HUES64 (cell line): ENCODE measurements around the gene HPN.

Experiments
- H3K27ac ChIP-seq: 2 replicates; pipeline ENCODE4 v1.7.0; 2013; ENCODE audit warnings: low read depth, low read length, inconsistent platforms
- H3K27me3 ChIP-seq: 2 replicates; pipeline ENCODE4 v1.6.1; 2013; ENCODE audit warnings: mild to moderate bottlenecking, low read length; ENCODE audit not compliant: insufficient read depth
- H3K36me3 ChIP-seq: 2 replicates; pipeline ENCODE4 v1.6.1; 2013; ENCODE audit warnings: mild to moderate bottlenecking, low read length; ENCODE audit not compliant: insufficient read depth
- H3K4me1 ChIP-seq: 2 replicates; pipeline ENCODE4 v1.6.1; 2013; ENCODE audit warnings: mild to moderate bottlenecking, low read length, moderate library complexity; ENCODE audit not compliant: insufficient read depth
- H3K4me3 ChIP-seq: 2 replicates; pipeline ENCODE4 v1.5.1; 2013; ENCODE audit warnings: mild to moderate bottlenecking, low read length, moderate library complexity
- H3K9ac ChIP-seq: 2 replicates; pipeline ENCODE4 v1.6.1; 2013; ENCODE audit warnings: mild to moderate bottlenecking, low read depth, low read length
- H3K9me3 ChIP-seq: 2 replicates; pipeline ENCODE4 v1.6.1; 2013; ENCODE audit warnings: low read depth, low read length; ENCODE audit not compliant: insufficient read depth
- WGBS: fragments of 150-250, 120-280 bp; methylation state at CpG from one replicate; pipeline ENCODE4 v1.1.7; 2013; ENCODE audit warnings: missing lambda C conversion rate; 5-methylcytosine and 5-hydroxymethylcytosine counted together

The HPN gene

GRCh38 chr19:35029737-35030256, 11.7 kb upstream of the HPN start:
- Histone ChIP-seq H3K27me3 (peaks cover 27% of the 10 kb centered on the region), H3K4me3 (peak overlapping the region; percentile 54), H3K36me3 (peaks cover 35% of the 10 kb centered on the region), H3K9ac (no peak overlapping the region), H3K9me3 (no peaks in the 10 kb centered on the region), H3K4me1 (peaks cover 3% of the 10 kb centered on the region; the same call in 1 of the 2 replicates), H3K27ac (no peak overlapping the region)
- WGBS, result 21% methylated on average over 11 of the region's 11 CpGs

GRCh38 chr19:35030257-35031071, 11.1 kb upstream of the HPN start, which contains the start of gene SCN1B:
Gene SCN1B (plus strand): TSS chr19:35030470. CDS start chr19:35030821, 351 bp downstream.
- no peaks in the 10 kb centered on the region for H3K9me3 ChIP-seq
- peaks cover 28% of the 10 kb centered on the region for H3K36me3 ChIP-seq
- under 1% methylated on average over 115 of the region's 118 CpGs for WGBS
- peak within 1 kb of the TSS; percentile 40; the same call in 1 of the 2 replicates for H3K9ac ChIP-seq
- H3K27ac ChIP-seq, result no peak within 1 kb of the TSS
- peaks cover 3% of the 10 kb centered on the region; the same call in 1 of the 2 replicates for H3K4me1 ChIP-seq
- peaks cover 27% of the 10 kb centered on the region for H3K27me3 ChIP-seq
- H3K4me3 ChIP-seq, result peak within 1 kb of the TSS; percentile 54

- 2% methylated on average over 31 of the region's 31 CpGs for WGBS
- Histone ChIP-seq H3K9ac (no peak overlapping the region), H3K4me1 (peaks cover 3% of the 10 kb centered on the region; the same call in 1 of the 2 replicates), H3K27ac (no peak overlapping the region), H3K4me3 (peak overlapping the region; percentile 54), H3K27me3 (peaks cover 27% of the 10 kb centered on the region), H3K36me3 (peaks cover 20% of the 10 kb centered on the region), H3K9me3 (no peaks in the 10 kb centered on the region)
These were observed 10.2 kb upstream of the HPN start for GRCh38 chr19:35031072-35031881.

- Histone ChIP-seq H3K27ac (no peak overlapping the region), H3K9ac (no peak overlapping the region), H3K36me3 (peaks cover 9% of the 10 kb centered on the region), H3K4me1 (peaks cover 3% of the 10 kb centered on the region; the same call in 1 of the 2 replicates), H3K27me3 (peaks cover 27% of the 10 kb centered on the region), H3K4me3 (no peak overlapping the region), H3K9me3 (no peaks in the 10 kb centered on the region)
- 95% methylated on average over 17 of the region's 17 CpGs for WGBS
These were observed 9.1 kb upstream of the HPN start for GRCh38 chr19:35032356-35032865.

GRCh38 chr19:35033067-35034004, 8.2 kb upstream of the HPN start:
- Histone ChIP-seq H3K9ac (no peak overlapping the region), H3K4me1 (peaks cover 3% of the 10 kb centered on the region; the same call in 1 of the 2 replicates), H3K27ac (no peak overlapping the region), H3K36me3 (peaks cover under 1% of the 10 kb centered on the region; the same call in 1 of the 2 replicates), H3K4me3 (no peak overlapping the region), H3K27me3 (peaks cover 27% of the 10 kb centered on the region), H3K9me3 (no peaks in the 10 kb centered on the region)
- WGBS, result 93% methylated on average over 30 of the region's 30 CpGs

GRCh38 chr19:35034005-35034502, 7.5 kb upstream of the HPN start:
- H3K27ac ChIP-seq, result no peak overlapping the region
- H3K4me3 ChIP-seq, result no peak overlapping the region
- peaks cover 27% of the 10 kb centered on the region for H3K27me3 ChIP-seq
- no peaks in the 10 kb centered on the region; the same call in 1 of the 2 replicates for H3K36me3 ChIP-seq
- H3K9me3 ChIP-seq, result no peaks in the 10 kb centered on the region
- 94% methylated on average over 17 of the region's 17 CpGs for WGBS
- H3K4me1 ChIP-seq, result peaks cover 3% of the 10 kb centered on the region; the same call in 1 of the 2 replicates
- no peak overlapping the region for H3K9ac ChIP-seq

GRCh38 chr19:35034588-35035382, 6.7 kb upstream of the HPN start:
- H3K9me3 ChIP-seq, result no peaks in the 10 kb centered on the region
- peaks cover 25% of the 10 kb centered on the region for H3K27me3 ChIP-seq
- H3K4me1 ChIP-seq, result peaks cover 3% of the 10 kb centered on the region; the same call in 1 of the 2 replicates
- WGBS, result 93% methylated on average over 15 of the region's 17 CpGs
- H3K9ac ChIP-seq, result no peak overlapping the region
- H3K27ac ChIP-seq, result no peak overlapping the region
- H3K36me3 ChIP-seq, result no peaks in the 10 kb centered on the region; the same call in 1 of the 2 replicates
- H3K4me3 ChIP-seq, result no peak overlapping the region

GRCh38 chr19:35037716-35038622, 3.6 kb upstream of the HPN start:
- Histone ChIP-seq H3K9me3 (no peaks in the 10 kb centered on the region), H3K27me3 (peaks cover 2% of the 10 kb centered on the region; the same call in 1 of the 2 replicates), H3K36me3 (no peaks in the 10 kb centered on the region; the same call in 1 of the 2 replicates), H3K4me3 (no peak overlapping the region), H3K4me1 (peaks cover 15% of the 10 kb centered on the region), H3K9ac (no peak overlapping the region), H3K27ac (no peak overlapping the region)
- WGBS, result 94% methylated on average over 12 of the region's 13 CpGs
